Activated CD4-positive, alpha-beta T cell treated with anti-CD3 and anti-CD28 coated beads, Interleukin-2, amount 50 U/mL, for 16 hours (primary cell): ENCODE measurements around the gene SSBP3.
"Not testable (repeated sequence)": the region's sequence is repeated elsewhere in the genome, so short reads cannot be mapped to it uniquely, and the experiment has no call there.

Source experiments
- DNase-seq: peaks from one replicate; pipeline ENCODE4 v3.0.0-alpha.2; 2020

The SSBP3 gene

GRCh38 chr1:54406339-54407153 is at the start of gene SSBP3:
Gene SSBP3, minus strand, starts transcription at chr1:54406394.
- peak; percentile 92 for DNase-seq

- DNase-seq = no peak
Measured at GRCh38 chr1:54453509-54453908, 47.3 kb upstream of the SSBP3 start.

GRCh38 chr1:54453022-54453421 is 46.8 kb upstream of the SSBP3 start:
- DNase-seq = no peak

- not testable (repeated sequence) for DNase-seq
Measured at GRCh38 chr1:54449431-54449830, 43.2 kb upstream of the SSBP3 start.

GRCh38 chr1:54448801-54449200 is 42.6 kb upstream of the SSBP3 start:
- DNase-seq = not testable (repeated sequence)

GRCh38 chr1:54447081-54447480 is 40.9 kb upstream of the SSBP3 start:
- not testable (repeated sequence) for DNase-seq

- DNase-seq = no peak
Measured at GRCh38 chr1:54442185-54442584, 36.0 kb upstream of the SSBP3 start.

- DNase-seq = no peak
Measured at GRCh38 chr1:54439550-54440223, 33.5 kb upstream of the SSBP3 start.

GRCh38 chr1:54437783-54438182 is 31.6 kb upstream of the SSBP3 start:
- no peak for DNase-seq

- DNase-seq = no peak
Measured at GRCh38 chr1:54436826-54437225, 30.6 kb upstream of the SSBP3 start.

- no peak for DNase-seq
Measured at GRCh38 chr1:54429838-54430237, 23.6 kb upstream of the SSBP3 start.

GRCh38 chr1:54428837-54429518 is 22.8 kb upstream of the SSBP3 start:
- no peak for DNase-seq

GRCh38 chr1:54425152-54425584 is 19.0 kb upstream of the SSBP3 start:
- DNase-seq = no peak

GRCh38 chr1:54424398-54424797 is 18.2 kb upstream of the SSBP3 start:
- no peak for DNase-seq

- no peak for DNase-seq
Measured at GRCh38 chr1:54421101-54421504, 14.9 kb upstream of the SSBP3 start.

GRCh38 chr1:54418598-54418997 is 12.4 kb upstream of the SSBP3 start:
- not testable (repeated sequence) for DNase-seq

- DNase-seq = no peak
Measured at GRCh38 chr1:54417123-54417522, 10.9 kb upstream of the SSBP3 start.

- no peak for DNase-seq
Measured at GRCh38 chr1:54416435-54416834, 10.2 kb upstream of the SSBP3 start.

- no peak for DNase-seq
Measured at GRCh38 chr1:54415991-54416390, 9.8 kb upstream of the SSBP3 start.

GRCh38 chr1:54415533-54415932 is 9.3 kb upstream of the SSBP3 start:
- DNase-seq = no peak

- no peak for DNase-seq
Measured at GRCh38 chr1:54413732-54414131, 7.5 kb upstream of the SSBP3 start.

- peak; percentile 16 for DNase-seq
Measured at GRCh38 chr1:54413295-54413694, 7.1 kb upstream of the SSBP3 start.

GRCh38 chr1:54410359-54410758 is 4.2 kb upstream of the SSBP3 start:
- DNase-seq = no peak
